GM12872 (cell line): ENCODE data around the gene SYNM.

Source experiments
- CTCF ChIP-seq: IDR thresholded peaks from 3 replicates; pipeline ENCODE4 v1.5.1; 2011; ENCODE audit warnings: low read depth, mild to moderate bottlenecking, low read length, moderate library complexity; ENCODE audit not compliant: insufficient read depth

SYNM gene

DNA sequence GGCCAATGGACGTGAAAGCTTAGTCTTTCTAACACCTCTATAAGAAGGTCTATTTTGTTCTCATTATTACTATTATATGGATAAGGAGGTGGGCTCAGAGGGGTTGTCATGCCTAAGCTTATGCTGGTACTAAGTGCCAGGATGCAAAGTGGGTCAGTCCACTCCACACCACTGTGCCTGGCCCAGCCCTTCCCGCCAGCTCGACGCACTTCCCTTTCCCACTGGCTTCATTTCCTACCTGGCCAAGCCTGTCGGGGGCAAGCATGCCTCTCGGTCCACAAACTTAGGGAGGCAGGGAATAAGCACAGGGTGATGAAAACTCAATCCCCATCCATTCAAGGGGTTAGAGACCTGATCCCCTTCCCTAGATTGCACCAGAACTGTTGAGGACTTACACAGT, 5.9 kb upstream of the SYNM start:
- TF ChIP-seq CTCF = no peak

DNA sequence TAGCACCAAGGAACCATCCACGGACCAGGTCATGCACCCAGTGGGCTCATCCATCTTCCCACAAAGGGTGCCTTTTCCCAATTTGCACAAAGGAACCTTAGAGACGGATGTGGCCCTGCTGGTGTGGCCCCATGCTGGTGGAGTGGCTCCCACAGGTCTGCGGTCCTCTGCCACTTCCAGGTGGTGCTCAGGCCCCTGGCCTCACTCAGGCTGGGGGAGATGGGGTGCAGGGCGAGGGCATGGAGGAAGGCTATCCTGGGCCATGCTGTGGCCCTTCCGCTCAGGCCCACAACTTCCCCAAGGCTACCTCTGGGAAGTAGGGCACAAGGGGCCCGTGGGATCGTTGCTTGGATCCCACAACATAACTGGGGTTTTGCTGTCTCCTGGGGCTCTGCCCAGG, 5.2 kb upstream of the SYNM start:
- no peak for TF ChIP-seq CTCF

GRCh38 chr15:99100245-99101173, 4.4 kb upstream of the SYNM start:
- peak; percentile 69 for TF ChIP-seq CTCF

GRCh38 chr15:99101501-99101900, 3.4 kb upstream of the SYNM start:
- TF ChIP-seq CTCF = no peak

DNA sequence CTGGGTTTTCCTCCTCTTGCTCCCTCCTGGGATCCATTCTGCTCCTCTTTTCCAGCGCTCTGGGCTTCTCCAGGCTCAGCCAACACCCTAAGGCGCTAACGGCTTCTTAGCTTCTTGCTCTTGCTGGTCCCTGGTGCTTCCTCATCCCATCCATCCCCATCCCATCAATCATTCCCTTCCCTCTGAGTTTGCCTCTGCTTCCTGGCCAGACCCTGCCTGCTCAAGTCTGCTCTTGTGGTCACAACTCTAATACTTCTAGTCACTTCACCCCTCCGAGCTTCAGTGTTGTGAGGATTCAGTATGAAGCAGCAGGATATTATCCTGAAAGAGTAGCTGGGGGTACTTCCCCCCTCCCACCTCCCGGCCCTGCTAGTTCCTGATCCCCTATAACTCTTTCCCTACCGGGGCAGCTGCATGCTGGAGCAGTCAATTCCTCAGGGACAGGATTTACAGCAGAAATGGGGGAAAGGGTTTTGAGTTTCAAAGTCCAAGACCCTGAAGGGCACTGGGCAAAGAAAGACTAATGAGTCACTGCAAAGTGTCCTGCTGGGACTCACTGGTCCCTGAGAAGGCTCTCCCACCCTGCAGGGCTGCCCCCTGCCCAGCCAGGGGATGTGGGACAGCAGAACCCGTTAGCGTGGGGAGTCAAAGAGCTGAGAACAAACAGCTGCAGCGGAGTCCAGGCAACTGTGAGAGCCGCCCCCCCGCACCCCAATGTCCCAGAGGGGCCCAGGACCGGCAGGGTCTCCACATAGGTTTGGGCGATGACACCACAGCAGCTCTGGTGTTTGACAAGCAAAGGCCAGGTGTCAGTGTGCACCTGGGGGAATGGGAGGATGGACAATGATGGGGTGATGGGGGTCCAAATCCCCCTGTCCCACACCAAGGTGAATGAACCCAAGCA, 2.3 kb upstream of the SYNM start:
- TF ChIP-seq CTCF = no peak

GRCh38 chr15:99103279-99103678, 1.6 kb upstream of the SYNM start:
- no peak for TF ChIP-seq CTCF
